ENCODE measurements around the gene TNFSF4. TPM values are rescaled to one million over a fixed set of nuclear protein-coding genes. Genes with fewer than 3 reads are reported as not detected.
"Not testable (repeated sequence)": the region's sequence is repeated elsewhere in the genome, so short reads cannot be mapped to it uniquely, and the experiment has no call there.

TNFSF4 gene
- total RNA-seq, 1 experiment from 2014 or later: 0.10 TPM

DNA sequence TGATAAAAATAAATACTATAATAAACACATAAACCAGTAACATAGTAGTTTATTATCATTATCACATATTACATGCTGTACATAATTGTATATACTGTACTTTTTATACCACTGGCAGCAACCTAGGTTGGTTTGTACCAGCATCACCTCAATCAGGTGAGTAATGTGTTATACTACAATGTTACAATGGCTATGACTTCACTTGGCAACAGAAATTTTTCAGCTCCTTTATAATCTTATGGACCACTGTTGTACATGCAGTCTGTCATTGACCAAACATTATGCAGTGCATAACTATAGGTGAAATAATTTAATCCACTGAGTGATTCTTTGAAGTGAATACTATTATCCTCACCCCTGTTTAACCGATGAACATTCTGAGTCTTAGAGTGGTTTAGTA, 44.5 kb downstream of the TNFSF4 start:
- Histone ChIP-seq H3K27me3 (no peaks in the 10 kb centered on the region), H3K9me3 (replicated peaks) (no peaks in the 10 kb centered on the region), H3K4me1 (no peaks in the 10 kb centered on the region), H3K27ac (no peak overlapping the region), H3K36me3 (no peaks in the 10 kb centered on the region), H3K4me3 (no peak overlapping the region)
- no peak for DNase-seq

DNA sequence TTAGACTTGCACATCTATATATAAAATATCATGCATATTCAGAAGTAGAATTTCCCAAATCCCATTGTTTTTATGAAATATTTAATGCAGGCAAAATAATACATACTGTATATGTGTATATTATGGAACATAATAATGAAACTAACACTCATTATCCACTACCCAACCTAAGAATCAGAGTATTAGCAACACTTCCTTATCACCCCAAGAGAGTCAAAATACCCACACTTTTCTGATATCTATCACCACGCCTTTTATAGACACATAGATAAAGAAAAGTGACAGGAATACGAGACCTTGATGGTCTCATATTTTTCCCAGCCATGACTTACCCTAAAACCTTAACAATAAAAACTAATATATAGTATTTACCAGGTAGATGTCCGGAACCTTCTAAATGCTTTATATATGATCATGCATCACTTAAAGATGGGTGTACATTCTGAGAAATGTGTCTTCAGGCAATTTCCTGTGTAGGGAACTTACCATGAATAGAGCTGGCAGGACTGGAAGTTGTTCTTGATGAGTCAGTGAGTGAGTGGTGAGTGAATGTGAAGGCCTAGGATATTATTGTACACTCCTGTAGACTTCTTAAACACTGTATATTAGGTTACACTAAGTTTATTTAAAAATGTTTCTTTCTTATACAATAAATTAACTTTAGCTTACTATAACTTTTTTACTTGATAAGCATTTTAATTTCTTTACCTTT, 45.5 kb downstream of the TNFSF4 start:
- H3K4me3 ChIP-seq: no peak overlapping the region
- no peaks in the 10 kb centered on the region for H3K4me1 ChIP-seq
- H3K9me3 ChIP-seq (replicated peaks): no peaks in the 10 kb centered on the region
- no peak overlapping the region for H3K27ac ChIP-seq
- H3K27me3 ChIP-seq: no peaks in the 10 kb centered on the region
- DNase-seq: no peak
- H3K36me3 ChIP-seq: no peaks in the 10 kb centered on the region

DNA sequence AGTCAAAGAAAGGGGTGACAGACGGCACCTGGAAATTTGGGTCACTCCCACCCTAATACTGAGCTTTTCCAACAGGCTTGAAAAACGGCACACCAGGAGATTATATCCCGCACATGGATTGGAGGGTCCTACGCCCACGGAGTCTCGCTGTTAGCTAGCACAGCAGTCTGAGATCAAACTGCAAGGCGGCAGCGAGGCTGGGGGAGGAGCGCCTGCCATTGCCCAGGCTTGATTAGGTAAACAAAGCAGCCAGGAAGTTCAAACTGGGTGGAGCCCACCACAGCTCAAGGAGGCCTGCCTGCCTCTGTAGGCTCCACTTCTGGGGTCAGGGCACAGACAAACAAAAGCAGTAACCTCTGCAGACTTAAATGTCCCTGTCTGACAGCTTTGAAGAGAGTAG, 53.2 kb downstream of the TNFSF4 start:
- not testable (repeated sequence) for H3K4me1 ChIP-seq; H3K4me3 ChIP-seq; H3K36me3 ChIP-seq; DNase-seq; H3K27me3 ChIP-seq; H3K9me3 ChIP-seq (replicated peaks); H3K27ac ChIP-seq

DNA sequence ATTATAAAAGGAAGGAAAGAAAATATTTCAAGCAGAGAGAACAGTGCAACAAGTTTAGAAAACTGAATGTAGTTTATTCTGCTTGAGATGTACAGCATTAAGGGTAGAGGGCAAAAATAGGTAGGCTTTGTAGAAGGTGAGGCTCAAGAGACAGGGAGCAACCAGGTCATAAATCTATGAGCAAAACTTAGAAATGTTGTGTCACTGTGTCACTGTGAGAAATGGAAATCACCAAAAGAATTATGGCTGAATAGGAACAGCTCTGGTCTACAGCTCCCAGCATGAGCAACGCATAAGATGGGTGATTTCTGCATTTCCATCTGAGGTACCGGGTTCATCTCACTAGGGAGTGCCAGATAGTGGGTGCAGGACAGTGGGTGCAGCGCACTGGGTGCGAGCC, 53.6 kb downstream of the TNFSF4 start:
- Histone ChIP-seq H3K9me3 (replicated peaks) (no peaks in the 10 kb centered on the region), H3K4me3 (no peak overlapping the region), H3K27me3 (no peaks in the 10 kb centered on the region), H3K4me1 (no peaks in the 10 kb centered on the region), H3K27ac (no peak overlapping the region), H3K36me3 (no peaks in the 10 kb centered on the region)
- no peak for DNase-seq

DNA sequence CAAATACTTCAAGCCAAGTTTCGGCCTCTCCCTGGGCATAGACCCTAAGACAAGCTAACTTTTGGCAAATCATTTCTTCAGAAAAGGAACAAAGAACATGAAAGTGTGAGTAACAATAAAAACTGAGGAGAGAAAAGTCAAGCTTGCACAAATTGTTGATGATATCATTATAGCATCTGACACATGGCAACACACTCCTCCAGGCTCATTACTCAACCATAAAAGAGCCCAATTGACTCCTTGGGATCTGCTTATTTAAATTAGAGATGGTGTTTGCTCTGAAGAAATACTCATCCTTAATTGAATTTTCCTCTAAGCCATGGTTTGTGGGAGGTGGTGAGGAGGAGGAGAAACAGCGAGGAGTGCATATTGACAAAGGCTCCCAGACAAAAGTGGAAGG, 54.5 kb downstream of the TNFSF4 start:
- DNase-seq: no peak
- H3K27me3 ChIP-seq: no peaks in the 10 kb centered on the region

DNA sequence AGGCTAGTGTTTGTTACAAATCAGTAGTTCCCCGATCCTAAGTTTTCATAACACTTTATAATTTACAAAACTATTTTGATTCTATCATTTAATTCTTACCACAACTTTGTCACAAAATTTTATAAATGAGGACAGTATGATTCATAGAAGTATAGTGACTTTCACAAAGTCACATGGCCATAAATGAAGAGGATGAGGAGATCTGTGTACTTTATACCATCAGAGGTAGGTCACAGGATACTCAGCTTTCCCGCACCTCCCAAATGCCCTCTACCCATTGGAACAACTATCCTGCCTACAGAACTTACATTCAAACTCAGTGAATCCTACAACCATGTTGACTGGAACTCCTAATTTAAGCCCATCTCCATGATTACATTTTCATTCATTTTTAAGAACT, 56.3 kb downstream of the TNFSF4 start:
- Histone ChIP-seq H3K4me1 (no peaks in the 10 kb centered on the region), H3K9me3 (replicated peaks) (no peaks in the 10 kb centered on the region; the same call in 1 of the 2 replicates), H3K4me3 (no peak overlapping the region), H3K27me3 (no peaks in the 10 kb centered on the region), H3K27ac (no peak overlapping the region), H3K36me3 (no peaks in the 10 kb centered on the region)
- DNase-seq: no peak

More for the DNA sequence above, 54.5 kb downstream of the TNFSF4 start:
- Histone ChIP-seq H3K9me3 (replicated peaks) (no peaks in the 10 kb centered on the region), H3K36me3 (no peaks in the 10 kb centered on the region), H3K27ac (no peak overlapping the region), H3K4me3 (no peak overlapping the region), H3K4me1 (no peaks in the 10 kb centered on the region)

DNA sequence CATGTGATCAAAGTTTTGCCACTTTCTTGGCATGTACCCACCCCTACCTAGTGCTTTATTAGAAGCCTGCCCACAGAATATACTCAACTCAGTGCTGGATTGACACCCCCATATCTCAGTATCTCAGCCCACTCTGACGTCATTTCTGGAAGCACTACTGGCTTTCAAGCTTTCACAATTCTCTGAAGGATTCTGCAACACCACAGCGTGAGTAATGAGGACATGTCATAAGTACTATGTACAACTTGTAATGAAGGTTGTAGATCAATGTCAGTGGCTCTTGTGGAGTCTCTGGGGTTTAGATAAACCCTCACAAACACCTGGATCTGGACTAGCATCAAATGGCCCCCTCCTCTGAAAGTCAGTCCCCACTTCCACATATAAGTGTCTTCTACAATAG, 57.2 kb downstream of the TNFSF4 start:
- Histone ChIP-seq H3K27me3 (no peaks in the 10 kb centered on the region), H3K4me1 (no peaks in the 10 kb centered on the region), H3K36me3 (no peaks in the 10 kb centered on the region), H3K27ac (no peak overlapping the region), H3K9me3 (replicated peaks) (no peaks in the 10 kb centered on the region; the same call in 1 of the 2 replicates), H3K4me3 (no peak overlapping the region)
- DNase-seq: no peak

DNA sequence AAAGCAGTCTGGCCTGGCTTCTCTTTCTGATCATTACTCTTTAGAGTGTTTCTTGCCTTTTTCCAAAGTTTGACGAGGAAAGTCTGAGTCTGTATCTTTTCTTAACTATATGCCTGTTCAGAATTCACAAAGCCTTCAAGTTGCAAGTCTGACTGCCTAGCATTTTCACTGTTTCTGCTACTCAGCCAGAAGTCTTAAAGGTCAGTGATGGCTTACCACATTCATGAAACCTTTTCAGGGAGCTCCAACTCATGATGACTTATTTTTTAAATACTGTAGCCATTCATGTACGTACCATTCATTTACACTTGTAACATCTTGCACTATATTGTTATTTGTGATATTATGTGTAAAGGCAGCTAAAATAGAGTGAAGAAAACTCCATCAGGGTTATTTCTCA, 58.2 kb downstream of the TNFSF4 start:
- no peaks in the 10 kb centered on the region for H3K27me3 ChIP-seq
- no peak overlapping the region for H3K4me3 ChIP-seq
- no peaks in the 10 kb centered on the region; the same call in 1 of the 2 replicates for H3K9me3 ChIP-seq (replicated peaks)
- no peak for DNase-seq
- H3K27ac ChIP-seq: no peak overlapping the region
- H3K36me3 ChIP-seq: no peaks in the 10 kb centered on the region
- H3K4me1 ChIP-seq: no peaks in the 10 kb centered on the region

DNA sequence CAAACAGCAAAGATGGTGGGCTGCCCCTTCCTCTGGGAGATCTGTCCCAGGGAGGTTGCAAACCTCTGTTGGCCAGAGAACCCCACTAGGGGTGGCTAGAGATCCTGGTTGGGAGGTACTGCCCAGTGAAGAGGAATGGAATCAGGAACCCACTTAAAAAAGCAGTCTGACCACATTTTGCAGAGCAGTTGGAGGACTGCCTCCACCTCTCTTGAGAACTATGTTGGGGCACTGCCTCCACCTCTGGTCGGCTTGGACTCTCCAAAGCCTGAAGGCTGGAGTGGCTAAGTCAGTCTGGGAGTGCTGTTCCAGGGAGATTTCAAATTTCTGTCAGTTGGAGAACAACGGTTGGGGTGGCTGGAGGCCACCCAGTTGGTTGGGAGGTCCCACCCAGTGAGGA, 58.6 kb downstream of the TNFSF4 start:
- Histone ChIP-seq H3K4me1 (no peaks in the 10 kb centered on the region), H3K36me3 (no peaks in the 10 kb centered on the region), H3K27me3 (no peaks in the 10 kb centered on the region), H3K9me3 (replicated peaks) (no peaks in the 10 kb centered on the region; the same call in 1 of the 2 replicates), H3K4me3 (no peak overlapping the region), H3K27ac (no peak overlapping the region)
- no peak for DNase-seq

DNA sequence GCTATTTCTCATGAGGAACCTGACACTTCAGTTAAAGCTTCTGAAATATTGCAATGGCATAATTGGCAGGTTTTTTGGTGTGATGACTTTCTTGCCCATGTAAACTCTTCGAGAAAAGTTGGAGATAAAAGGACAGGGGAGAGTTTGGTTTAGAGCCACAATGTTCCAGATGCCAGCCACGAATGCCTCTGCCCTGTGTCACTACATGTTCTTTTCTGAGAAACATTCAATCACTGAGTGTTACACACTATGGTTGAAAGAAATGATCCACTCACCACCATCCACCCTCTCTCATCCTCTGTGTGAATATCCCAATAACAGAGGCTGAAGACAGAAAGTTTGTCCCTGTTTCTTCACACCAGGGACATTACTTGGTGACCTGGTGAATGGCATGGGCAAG, 66.4 kb downstream of the TNFSF4 start:
- no peak for DNase-seq
- Histone ChIP-seq H3K4me1 (no peaks in the 10 kb centered on the region), H3K27me3 (no peaks in the 10 kb centered on the region), H3K27ac (no peak overlapping the region), H3K4me3 (no peak overlapping the region), H3K9me3 (replicated peaks) (no peaks in the 10 kb centered on the region), H3K36me3 (no peaks in the 10 kb centered on the region)

DNA sequence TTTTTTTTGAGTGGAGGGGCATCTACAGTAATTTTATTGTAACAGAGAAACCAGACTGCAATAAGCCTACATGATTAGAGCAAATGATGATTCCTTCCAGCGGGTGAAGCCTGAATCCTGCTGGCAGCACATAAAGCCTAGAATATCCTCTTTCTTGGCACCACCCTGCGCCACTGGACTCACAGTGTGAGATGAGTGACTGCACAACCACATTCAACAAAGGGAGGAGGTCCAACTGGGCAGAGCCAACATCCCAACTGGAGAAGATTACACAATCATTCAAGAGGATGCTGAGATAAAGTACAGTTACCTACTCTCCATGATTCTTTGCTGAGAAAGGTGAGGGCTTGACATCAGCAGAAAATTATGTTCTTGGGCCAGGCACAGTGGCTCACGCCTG, 67.4 kb downstream of the TNFSF4 start:
- Histone ChIP-seq H3K27ac (no peak overlapping the region), H3K36me3 (no peaks in the 10 kb centered on the region), H3K27me3 (no peaks in the 10 kb centered on the region), H3K4me1 (no peaks in the 10 kb centered on the region), H3K4me3 (no peak overlapping the region), H3K9me3 (replicated peaks) (no peaks in the 10 kb centered on the region)
- no peak for DNase-seq

DNA sequence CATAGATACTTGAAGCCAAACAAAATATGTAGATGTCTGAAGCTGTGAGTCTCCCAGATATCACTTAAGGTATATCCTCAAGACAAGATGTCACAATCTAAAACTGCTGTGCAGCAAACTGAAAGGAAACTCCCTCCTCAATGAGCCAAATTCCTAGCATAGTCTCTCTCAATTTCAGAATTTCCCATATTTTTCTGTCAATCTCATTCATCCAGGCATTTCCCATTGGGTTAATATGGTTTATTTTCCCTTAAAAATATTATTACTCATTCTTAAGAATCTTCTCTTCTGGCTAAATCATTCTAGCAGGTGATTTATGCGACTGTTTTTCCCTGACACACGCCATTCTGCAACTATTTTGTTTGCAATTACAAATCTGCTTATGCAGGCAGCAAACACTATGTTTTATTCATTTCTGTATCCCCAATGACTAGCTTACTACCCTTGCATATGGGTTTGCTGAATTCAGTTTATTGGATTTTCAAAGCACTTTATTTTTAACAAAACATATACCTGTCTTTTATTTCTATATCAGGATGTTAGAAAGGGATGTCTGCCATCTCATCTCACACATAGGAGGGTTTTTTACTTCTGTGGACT, 69.9 kb downstream of the TNFSF4 start:
- Histone ChIP-seq H3K27ac (no peak overlapping the region), H3K4me1 (no peaks in the 10 kb centered on the region), H3K4me3 (no peak overlapping the region), H3K36me3 (no peaks in the 10 kb centered on the region), H3K9me3 (replicated peaks) (no peaks in the 10 kb centered on the region), H3K27me3 (no peaks in the 10 kb centered on the region)
- DNase-seq: no peak

DNA sequence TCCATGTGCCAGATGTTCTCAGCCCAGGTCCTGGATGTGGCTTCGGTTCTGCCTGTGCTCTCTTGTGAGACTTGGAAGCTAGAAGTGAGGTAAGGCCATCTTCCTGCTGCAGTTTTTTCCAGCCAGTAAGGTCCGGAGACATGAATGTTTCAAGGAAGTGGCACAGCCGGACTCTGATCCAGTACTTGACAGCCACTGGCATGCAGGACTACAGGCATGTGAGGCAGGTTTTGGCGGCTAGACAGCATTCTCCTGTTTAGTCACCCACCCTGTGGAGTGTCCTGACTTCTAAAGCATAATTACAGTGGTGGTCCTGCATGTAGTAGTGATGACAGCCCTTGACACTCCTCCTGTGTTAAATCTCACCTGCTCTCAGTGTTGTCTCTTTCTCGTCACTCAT, 72.3 kb downstream of the TNFSF4 start:
- H3K36me3 ChIP-seq: no peaks in the 10 kb centered on the region
- no peak overlapping the region for H3K27ac ChIP-seq
- no peaks in the 10 kb centered on the region for H3K9me3 ChIP-seq (replicated peaks)

DNA sequence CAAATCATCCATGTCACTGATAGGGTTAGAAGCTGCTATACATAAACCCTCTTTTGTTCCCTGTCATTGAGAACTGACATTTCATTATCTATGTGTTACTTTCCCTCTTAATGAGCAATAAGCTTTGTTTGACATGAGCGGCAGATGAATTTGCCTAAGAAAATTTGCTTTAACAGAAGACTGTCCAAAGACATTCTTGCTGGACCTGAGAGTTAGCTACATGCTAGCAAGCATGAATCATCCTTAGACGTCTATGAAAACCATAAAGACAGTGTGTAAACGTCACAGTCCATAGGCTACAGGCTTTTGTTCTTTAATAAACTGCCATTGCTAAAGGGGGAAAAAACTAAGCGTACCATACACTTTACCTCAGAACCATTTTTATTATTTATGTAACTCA, 73.1 kb downstream of the TNFSF4 start:
- no peak for DNase-seq
- Histone ChIP-seq H3K4me1 (no peaks in the 10 kb centered on the region), H3K36me3 (no peaks in the 10 kb centered on the region), H3K4me3 (no peak overlapping the region), H3K27ac (no peak overlapping the region), H3K27me3 (no peaks in the 10 kb centered on the region), H3K9me3 (replicated peaks) (no peaks in the 10 kb centered on the region)

More for the DNA sequence above, 72.3 kb downstream of the TNFSF4 start:
- Histone ChIP-seq H3K27me3 (no peaks in the 10 kb centered on the region), H3K4me1 (no peaks in the 10 kb centered on the region), H3K4me3 (no peak overlapping the region)
- DNase-seq: no peak
